NCI-H1048 (cell line): ENCODE results near the gene MSL2.
"Not testable (repeated sequence)": the region's sequence is repeated elsewhere in the genome, so short reads cannot be mapped to it uniquely, and the experiment has no call there.

Experiments used
- DNase-seq: peaks from one replicate; lab custom pipeline; 2025; lab: John Stamatoyannopoulos, UW

MSL2 gene, protein sequence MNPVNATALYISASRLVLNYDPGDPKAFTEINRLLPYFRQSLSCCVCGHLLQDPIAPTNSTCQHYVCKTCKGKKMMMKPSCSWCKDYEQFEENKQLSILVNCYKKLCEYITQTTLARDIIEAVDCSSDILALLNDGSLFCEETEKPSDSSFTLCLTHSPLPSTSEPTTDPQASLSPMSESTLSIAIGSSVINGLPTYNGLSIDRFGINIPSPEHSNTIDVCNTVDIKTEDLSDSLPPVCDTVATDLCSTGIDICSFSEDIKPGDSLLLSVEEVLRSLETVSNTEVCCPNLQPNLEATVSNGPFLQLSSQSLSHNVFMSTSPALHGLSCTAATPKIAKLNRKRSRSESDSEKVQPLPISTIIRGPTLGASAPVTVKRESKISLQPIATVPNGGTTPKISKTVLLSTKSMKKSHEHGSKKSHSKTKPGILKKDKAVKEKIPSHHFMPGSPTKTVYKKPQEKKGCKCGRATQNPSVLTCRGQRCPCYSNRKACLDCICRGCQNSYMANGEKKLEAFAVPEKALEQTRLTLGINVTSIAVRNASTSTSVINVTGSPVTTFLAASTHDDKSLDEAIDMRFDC

DNA sequence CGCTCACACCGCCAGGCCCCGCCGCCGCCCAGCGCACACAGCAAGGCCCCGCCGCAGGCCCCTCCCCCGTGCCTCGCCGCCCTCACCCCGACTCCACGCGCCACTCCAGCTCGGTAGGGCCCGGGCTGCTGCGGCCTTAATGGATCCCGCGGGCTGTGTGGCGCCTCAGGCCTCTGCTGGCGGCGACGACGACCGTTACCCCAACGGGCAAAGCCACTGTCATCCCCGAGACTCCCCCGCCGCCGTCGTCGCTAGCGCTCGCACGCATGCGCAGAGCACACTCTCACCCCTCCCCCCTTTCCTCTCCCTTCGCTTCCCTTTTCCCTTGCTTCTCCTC, at the start of gene MSL2:
Gene MSL2 (minus strand): TSS at position 272 of the 337 bp plus-strand sequence. CDS start 1,222 bp downstream, outside the sequence.
- no peak for DNase-seq

DNA sequence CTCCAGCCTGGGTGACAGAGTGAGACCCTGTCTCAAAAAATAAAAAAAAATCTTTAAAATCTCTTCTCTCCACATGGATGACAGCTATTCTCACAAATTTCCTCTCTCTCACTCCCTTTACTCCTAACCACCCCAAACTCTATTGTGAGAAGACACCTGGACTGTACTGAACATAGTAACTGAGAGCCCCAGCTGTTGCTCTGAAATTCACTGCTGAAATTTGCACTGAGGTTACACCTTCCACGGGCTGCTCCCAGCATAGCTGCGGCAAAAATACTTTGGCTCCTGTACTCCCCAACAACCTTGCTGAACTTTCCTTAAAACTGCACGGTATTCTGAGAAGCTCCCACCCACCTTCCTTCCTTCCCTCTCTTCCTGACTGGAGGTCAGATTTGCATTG, 49.6 kb upstream of the MSL2 start:
- DNase-seq: no peak

DNA sequence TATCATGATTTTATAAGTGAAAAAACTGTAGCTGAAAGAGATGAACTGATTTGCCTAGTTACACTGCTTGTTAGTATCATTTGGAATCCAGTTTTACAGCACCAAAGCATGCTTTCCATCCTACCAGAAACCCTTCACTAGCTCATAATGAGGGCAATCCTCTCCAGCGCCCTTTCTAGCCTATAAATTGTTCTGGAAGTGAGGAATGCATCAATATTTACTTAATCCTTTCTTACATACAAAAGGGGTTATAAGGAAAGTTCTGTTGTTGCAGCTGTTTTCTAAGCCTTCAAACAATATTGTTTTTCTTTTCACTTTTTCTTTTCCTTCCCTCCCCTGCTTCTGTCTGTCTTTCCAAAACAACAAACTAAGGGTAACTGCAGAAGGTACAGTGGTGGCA, 43.0 kb upstream of the MSL2 start:
- DNase-seq: no peak

DNA sequence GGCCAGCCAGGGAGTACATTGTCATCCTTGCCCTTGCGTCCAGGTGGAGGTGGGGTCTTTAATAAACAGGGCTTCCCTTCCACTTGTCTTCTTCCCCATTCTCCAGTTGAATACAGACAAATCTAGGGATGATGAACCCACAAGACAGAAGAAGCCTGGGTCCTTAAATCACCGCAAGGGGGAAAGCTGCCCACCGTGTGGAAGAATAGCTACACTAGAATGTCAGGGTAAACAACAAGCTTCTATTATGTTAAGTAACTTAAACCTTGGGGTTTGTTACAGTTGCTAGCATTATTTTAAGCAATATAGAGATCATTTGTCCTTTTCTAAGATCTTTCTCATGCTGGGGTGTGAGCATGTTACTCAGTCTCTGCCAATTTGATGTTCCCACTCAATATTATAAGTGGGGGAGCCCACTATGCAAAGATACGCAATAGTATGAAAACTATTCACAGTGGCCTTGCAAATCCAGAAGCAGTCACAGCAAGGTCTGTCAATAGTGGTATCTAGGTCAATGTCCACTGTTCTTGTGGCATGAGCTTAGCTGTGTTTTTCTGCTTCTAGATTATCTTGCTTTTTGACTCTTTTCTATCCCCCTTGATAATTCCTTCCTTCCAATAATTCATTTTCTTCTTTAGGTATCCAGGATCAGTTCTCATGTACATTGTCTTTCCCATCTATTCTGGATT, 42.0 kb upstream of the MSL2 start:
- no peak for DNase-seq

DNA sequence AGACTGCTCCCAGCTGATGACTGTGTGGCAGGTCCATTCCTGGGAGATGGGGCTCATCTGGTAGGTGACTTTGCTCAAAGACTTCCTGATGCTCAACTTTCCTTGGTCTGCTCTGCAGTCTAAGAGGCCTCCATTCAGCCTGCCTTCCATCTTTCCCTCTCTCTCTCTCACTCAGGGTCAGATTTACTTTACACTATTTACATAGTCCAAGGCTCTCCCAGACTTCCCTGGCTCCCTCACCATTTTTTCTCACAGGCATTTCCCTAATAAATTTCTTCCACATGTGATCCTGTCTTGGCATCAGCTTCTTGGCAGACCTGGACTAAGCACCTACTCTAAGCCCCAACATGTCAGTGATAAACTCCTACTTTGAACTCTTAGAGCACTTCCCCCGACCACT, 41.0 kb upstream of the MSL2 start:
- no peak for DNase-seq

DNA sequence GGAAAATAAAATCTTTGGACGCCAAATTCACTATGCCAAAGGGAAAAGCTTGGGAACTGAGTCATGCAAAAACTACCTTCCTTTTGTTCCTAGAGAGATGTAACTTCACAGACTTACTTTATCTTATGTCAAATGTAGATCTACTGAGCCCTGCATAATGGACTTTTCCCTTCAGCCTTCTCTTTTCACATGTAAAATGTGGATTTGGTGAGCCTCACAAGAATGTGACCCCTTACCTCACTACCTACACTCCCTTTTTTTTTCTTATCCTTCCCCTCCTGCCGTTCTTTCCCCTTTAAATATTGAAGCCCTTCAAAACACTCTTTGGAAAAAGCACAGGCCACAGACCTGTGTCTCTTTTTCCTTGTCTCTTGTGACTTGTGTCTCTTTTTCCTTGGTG, 40.0 kb upstream of the MSL2 start:
- no peak for DNase-seq

DNA sequence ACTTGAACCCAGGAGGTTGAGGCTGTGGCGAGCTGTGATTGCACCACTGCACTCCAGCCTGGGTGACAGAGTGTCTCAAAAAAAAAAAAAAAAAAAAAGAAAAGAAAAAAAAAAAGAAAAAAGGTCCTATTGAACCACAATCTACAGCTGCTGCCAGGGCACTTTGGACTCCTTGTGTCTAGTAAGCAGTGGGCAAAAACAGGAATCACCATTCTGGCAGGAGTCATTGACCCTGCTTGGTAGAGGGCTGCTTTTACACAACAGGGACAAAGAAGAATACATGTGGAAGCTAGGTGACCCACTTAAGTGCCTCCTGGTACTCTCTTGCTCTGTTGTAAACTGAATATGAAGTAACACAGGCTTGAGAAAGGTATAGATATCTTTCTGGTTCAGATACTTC, 39.4 kb upstream of the MSL2 start:
- DNase-seq: no peak

DNA sequence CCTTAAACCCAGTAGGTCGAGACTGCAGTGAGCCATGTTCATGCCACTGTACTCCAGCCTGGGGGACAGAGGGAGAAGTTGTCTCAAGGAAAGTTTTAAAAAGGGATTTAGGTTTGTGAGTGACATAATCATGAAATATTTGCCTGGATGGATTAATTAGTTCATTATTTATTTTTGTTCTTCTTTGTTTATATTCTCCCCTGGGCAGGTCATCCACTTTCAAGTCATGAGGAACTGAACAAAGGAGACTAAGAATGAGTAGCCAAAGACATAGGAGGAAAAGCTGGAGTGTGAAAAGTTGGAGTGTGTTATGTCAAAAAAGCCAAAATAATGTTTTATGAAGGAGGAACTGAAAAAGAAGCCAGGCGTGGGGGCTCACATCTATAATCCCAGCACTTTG, 36.3 kb upstream of the MSL2 start:
- DNase-seq: no peak

DNA sequence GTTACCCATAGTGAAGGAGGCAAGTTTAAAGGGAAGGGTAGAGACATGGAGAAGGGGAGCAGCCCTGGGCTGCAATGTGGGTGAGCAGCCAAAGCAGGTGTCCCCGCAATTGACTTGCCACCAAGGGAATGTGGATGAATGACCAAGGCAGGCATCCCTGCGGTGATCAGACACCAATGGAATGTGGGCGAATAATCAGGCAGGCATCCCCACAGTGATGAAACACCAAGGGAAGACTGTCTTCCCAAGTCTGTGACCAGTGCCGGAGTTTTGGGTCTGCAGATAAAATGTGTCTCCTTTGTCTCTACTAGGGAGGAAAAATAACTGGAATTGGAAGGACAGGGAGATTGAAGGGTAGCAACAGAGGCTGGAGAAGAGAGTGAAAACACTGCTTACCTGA, 26.6 kb upstream of the MSL2 start:
- DNase-seq: not testable (repeated sequence)

DNA sequence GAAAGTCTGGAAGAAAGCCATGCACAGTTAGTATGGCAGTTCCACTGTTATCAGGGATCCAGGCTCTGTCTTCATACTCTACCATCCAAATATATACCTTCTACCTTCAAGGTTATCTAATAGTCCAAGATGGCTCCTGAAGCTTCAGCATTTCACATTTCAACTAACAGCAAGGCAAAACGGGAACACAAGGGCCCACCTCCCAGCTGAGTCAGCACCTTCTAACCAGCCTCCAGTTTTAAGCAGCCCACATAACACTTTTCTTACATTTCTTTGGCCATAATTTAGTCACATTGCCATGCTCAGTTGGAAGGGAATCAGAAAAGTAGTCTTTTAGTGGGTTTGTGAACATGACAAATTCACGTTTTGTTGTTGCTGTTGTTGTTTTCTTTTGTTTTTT, 15.4 kb upstream of the MSL2 start:
- DNase-seq: no peak

DNA sequence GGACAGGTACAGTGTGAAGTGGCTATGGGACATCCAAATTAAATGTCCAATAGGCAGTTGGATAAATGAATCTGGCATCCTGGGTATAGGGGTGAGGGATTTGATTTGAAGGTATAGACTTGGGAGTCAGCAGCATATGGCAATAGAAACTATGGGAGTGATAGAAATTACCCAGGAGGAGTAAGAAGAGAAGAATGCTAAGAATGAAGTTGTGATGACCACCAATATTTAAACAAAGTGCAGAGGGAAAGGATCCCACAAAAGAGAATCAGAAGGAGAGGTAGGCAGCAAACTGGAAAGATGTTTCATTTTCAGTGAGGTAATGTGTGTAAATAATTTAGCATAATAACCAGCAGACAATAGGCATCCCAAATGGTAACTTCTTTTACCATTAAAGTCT, 13.8 kb upstream of the MSL2 start:
- no peak for DNase-seq

DNA sequence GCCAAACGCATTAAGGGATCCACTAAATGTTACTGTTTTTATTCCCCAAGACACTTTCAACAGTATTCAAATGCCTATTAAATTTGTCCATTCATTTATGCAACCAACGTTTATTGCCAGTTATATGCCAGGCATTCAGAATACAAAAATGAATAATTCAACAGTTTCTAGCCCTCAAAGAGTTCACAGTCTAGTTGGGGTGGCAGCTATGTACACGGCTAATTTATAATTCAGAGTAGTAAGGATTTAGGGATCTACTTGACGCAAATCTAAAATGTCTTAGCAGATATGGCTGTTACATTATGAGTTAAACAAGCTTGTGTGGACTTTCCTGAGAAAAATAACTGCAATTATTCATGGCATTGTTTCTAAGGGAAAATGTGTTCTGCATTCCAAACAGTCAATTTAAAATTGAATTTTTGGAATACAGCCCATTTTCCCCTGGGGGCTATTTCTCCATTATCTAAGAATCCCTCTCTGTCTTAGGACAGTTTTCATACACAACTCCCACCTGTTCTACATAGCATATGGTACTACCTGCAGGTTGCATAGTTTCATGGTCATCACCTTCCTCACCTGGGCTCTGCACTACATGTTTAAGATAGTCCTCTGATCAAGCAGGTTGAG, 11.5 kb upstream of the MSL2 start:
- no peak for DNase-seq

DNA sequence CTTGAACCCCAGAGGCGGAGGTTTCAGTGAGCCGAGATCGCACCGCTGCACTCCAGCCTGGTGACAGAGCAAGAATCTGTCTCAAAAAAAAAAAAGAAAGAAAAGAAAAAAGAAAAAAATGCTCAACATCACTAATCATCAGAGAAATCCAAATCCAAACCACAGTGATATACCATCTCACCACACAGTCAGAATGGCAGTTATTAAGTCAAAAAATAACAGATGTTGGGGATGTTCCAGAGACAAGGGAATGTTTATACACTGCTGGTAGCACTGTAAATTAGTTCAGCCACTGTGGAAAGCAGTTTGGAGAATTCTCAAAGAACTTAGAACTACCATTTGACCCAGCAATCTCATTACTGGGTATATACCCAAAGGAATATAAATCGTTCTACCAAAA, 3.1 kb upstream of the MSL2 start:
- DNase-seq: not testable (repeated sequence)

DNA sequence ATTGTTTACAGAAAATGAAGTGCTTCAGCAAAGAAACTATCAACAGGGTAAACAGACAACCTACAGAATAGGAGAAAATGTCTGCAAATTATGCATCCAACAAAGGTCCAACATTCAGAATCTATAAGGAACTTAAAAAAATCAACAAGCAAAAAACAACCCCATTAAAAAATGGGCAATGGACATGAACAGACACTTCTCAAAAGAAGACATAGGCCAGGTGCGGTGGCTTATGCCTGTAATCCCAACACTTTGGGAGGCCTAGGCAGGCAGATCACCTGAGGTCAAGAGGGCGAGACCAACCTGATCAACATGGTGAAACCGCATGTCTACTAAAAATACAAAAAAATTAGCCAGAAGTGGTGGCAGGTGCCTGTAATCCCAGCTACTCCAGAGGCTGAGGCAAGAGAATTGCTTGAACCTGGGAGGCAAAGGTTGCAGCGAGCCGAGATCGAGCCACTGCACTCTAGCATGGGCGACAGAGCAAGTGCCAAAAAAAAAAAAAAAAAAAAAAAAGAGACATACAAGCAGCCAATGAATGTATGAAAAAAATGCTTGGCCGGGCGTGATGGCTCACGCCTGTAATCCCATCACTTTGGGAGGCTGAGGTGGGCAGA, 2.4 kb upstream of the MSL2 start:
- not testable (repeated sequence) for DNase-seq

DNA sequence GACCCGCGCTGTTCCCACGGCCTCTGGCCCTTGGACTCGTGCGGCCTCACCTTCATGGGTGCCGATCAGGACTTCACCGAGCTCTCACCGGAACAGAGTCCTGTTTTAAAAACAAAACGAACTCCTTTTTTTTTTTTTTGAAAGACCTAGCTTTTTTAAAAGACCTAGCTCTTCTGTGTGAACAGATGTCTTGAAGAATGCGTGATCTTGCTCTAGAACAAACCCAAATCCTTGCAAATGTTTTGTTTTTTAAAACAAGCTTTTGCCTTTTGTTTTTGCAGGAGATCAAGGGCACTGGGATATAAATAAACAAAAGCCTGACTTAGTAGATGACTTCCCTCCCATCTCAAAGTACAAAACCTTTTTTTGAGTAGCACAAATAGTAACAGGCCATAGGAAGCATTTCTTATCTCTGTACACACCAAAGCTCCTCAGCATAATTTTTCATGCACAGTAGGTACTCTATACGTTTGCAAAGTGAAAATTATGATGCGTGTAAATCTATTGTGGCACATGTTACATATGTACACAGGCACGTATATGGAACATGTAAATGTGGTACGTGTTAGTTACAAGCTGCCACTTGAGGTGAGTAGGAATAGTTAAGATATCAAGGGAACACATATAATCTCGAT, 1.1 kb upstream of the MSL2 start:
- no peak for DNase-seq

DNA sequence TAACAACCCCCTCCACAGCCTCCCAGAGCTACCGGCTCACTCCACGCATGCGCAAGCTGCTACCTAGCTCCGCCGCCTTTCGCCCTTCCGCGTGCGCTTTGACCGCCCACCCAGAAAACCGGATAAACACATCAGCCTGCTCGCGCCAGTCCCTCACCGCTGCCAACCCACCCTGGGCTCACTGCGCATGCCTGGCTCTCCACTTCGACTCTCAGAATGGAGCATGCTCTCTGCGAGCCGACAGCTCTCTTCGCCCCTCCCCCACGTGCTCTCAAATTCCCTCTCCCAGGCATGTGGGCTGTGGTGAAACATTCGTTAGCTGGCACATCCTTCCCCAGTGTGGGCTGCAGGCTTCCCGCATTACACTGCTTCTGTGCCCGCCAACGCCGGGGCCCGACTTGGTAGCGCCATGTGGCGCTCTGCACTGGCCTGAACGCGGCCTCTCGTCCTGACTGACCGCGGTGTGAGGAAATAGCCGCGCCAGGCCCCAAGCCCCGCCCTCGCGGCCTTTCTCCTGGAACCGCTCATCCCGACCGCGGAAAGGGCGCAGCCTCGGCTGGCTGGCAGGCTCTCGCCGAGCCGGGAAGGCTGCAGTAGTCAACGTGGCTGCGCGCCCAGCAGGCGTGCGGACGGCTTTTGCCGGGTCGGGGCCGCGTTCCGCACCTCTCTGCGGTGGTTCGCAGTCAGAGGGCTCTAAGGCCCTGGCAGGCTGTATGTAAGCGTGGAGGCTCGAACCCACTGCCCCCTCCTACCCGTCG, 445 bp upstream of the MSL2 start:
- peak; percentile 97 for DNase-seq

DNA sequence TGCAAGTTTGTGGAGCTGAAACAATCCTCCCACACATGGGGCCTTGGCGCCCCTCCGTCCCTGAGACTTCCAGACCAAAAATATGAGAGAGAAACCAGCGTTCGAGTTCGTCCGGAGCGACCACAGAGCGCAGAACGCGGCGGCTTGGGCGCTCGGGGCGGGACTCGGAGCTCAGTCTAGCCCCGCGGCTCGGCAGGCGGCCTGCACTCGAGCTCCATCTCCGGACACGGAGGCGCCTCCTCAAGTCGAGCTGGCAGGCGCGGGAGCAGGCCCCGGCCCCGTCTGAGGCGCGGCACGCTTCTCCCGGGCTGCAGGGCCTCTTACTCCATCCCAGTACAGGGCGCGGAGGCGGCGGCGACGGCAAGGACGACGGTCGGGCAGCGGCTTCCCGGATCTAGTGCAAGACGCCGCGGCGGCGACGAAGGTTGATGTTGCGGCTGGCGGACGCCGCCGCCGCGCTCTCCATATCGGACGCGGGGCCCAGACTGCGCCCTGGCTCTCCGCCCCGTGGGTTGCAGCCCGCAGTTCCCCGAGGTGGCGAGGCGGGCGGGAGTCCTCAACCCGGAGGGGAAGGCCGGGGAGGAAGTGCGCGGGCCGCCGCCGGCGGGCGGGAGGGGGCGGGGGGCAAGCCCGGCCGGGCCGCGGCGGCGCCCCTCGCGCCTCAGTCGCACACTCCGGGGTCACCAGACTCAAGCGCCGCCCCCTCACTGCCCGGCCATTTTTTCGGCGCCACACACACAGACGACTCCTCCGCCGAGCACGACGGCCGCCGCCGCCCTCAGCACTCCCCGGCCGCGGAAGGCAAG, 674 bp downstream of the MSL2 start:
- peak; percentile 30 for DNase-seq

DNA sequence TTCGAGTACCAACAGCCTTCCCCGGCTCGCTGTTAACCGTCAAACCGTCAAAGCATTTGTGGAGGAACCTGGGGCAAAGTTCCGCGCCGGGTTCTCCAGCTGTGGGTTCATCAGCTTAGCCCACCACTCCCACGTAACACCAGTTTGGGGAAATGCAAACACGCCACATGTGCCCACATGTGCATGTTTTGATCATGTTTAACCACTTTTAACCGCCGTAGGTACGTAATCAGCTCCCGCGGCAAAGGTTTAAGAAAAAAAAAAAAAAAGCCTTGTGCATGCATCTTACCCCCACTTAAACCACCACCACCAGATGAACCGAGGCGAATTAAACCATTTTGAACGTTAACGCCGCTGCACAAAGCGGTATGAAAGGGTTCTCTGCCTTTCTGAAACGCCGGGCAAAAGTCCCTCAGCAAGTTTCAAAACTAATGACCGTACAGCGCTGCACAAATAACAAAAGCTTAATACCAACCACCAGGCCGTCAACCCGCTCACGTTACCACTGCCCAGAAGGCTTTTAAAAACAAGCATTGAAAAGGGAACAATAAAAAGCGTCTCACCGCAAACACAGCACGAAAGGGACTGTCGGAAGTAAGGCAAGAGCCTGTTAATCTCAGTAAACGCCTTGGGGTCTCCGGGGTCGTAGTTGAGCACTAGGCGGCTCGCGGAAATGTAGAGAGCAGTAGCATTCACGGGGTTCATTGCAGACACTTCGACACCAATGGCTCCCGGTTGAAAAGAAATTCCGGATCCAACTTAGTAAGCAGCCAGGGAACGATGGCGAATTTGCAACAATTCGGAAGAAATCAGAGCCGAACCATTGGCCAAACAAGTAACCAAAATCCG, 1.5 kb downstream of the MSL2 start:
- no peak for DNase-seq

DNA sequence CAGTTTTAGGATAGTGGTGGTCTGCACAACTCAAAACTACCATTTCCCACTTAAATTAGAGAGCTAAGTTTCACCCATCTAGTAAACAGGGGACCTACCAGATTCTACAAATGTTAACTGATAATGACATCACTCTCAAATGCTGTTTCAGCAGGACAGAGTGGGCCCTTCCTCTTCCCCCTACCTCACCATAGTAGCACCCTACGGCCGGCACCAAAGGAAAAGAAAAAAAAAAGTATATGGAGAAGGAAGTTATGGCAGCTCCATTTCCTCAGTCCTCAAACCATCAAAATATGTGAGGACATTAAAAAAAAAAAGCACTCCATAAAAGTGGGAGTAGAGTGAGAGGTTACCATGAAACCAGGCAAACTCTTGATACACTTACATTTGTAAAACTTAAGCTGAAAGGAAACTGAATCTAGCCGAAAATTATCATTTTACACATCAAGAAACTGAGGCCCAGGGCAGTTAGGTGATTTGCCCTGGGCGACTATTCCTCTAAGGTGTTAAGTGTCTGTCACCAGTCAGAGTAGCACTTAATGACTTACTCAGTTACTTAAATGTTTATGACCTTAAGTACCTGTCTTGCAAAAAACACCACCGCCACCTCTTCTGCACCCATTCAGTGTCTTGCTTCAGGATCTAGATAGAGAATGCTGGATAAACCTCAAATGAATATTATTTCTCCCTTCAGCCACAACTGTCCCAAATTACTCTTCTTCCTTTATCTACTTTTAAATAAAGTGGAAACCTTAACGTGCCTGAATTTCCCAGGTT, 2.7 kb downstream of the MSL2 start:
- DNase-seq: no peak
